ENCODE measurements around the gene CLSTN2.

The CLSTN2 gene

DNA sequence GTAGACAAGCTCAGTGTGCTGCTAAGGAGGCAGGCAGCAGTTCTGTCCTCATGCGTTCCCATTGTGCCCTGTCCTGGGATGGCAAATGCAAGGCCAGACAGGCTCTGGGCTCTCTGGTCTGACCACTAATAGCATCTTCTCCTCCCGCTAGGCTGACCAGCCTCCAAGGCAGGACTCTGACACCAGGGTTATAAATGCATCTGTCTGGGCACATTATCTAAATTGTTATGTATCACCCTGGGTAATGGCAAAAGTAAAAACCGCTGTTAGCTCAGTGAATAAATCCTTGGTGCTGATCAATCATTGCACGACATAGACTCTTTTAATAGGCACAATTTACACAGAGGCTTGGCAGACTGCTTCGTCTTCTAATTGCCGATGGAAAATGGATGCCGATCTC, 85.6 kb downstream of the CLSTN2 start:
- no peaks in the 10 kb centered on the region for H3K36me3 ChIP-seq (replicated peaks; ENCODE audit: insufficient read depth, low read length)
- no peaks in the 10 kb centered on the region for H4K20me1 ChIP-seq (ENCODE audit: insufficient read depth, low read length)
- no peak overlapping the region for H3K4me2 ChIP-seq (ENCODE audit: low read depth, low read length)
- no peak overlapping the region for H2AFZ ChIP-seq (ENCODE audit: low read length)
- H3K79me2 ChIP-seq (ENCODE audit: low read length) = no peaks in the 10 kb centered on the region
- TF ChIP-seq EZH2 (optimal IDR thresholded peaks at IDR 0.05; ENCODE audit: low read depth, low read length) (no peak), EZH2phosphoT487 (IDR thresholded peaks at IDR 0.05; ENCODE audit: low read length) (no peak)
- TF ChIP-seq, protein P1, sequence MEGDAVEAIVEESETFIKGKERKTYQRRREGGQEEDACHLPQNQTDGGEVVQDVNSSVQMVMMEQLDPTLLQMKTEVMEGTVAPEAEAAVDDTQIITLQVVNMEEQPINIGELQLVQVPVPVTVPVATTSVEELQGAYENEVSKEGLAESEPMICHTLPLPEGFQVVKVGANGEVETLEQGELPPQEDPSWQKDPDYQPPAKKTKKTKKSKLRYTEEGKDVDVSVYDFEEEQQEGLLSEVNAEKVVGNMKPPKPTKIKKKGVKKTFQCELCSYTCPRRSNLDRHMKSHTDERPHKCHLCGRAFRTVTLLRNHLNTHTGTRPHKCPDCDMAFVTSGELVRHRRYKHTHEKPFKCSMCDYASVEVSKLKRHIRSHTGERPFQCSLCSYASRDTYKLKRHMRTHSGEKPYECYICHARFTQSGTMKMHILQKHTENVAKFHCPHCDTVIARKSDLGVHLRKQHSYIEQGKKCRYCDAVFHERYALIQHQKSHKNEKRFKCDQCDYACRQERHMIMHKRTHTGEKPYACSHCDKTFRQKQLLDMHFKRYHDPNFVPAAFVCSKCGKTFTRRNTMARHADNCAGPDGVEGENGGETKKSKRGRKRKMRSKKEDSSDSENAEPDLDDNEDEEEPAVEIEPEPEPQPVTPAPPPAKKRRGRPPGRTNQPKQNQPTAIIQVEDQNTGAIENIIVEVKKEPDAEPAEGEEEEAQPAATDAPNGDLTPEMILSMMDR (IDR thresholded peaks at IDR 0.05; ENCODE audit: low read length) = no peak
- H3F3A ChIP-seq (ENCODE audit: insufficient read depth, low read length) = no peaks in the 10 kb centered on the region
- no peak overlapping the region for H3K27ac ChIP-seq (ENCODE audit: low read length)
- no peak for DNase-seq
- H3K27me3 ChIP-seq (replicated peaks; ENCODE audit: insufficient read depth, low read length) = no peaks in the 10 kb centered on the region
- no peaks in the 10 kb centered on the region for H3K4me1 ChIP-seq (ENCODE audit: low read length)
- no peak overlapping the region for H3K9ac ChIP-seq (ENCODE audit: low read length)
- no peak overlapping the region for H3K4me3 ChIP-seq (ENCODE audit: low read length)
- H3K9me2 ChIP-seq (replicated peaks; ENCODE audit: insufficient read depth, low read length) = no peaks in the 10 kb centered on the region
- no peaks in the 10 kb centered on the region for H3K9me3 ChIP-seq (replicated peaks; ENCODE audit: insufficient read depth, low read length)

DNA sequence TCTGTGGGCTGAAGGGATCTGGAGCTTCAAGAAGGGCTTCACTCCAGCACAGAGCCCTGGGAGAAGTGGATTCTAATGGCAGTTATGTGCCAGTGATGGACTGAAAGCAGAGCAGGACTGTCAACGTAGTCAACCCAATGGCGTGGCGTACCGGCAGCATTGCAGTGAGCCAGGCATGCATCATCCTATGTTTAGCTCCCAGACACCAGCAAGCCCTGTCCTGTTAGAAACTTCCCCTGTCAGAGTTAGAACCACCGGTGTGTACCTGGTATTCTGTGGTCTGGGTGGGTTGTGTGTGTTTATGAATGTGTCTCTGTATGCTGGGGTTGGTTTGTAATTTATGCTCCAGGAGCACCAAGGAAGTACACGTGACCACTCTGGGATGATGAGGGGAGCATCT, 86.3 kb downstream of the CLSTN2 start:
- H3K27me3 ChIP-seq (replicated peaks; ENCODE audit: insufficient read depth, low read length) = no peaks in the 10 kb centered on the region
- H3F3A ChIP-seq (ENCODE audit: insufficient read depth, low read length) = no peaks in the 10 kb centered on the region
- no peak overlapping the region for H2AFZ ChIP-seq (ENCODE audit: low read length)
- H3K9ac ChIP-seq (ENCODE audit: low read length) = no peak overlapping the region
- H3K4me3 ChIP-seq (ENCODE audit: low read length) = no peak overlapping the region
- H3K9me2 ChIP-seq (replicated peaks; ENCODE audit: insufficient read depth, low read length) = no peaks in the 10 kb centered on the region
- TF ChIP-seq EZH2 (optimal IDR thresholded peaks at IDR 0.05; ENCODE audit: low read depth, low read length) (no peak), EZH2phosphoT487 (IDR thresholded peaks at IDR 0.05; ENCODE audit: low read length) (no peak)
- TF ChIP-seq, protein P1 (IDR thresholded peaks at IDR 0.05; ENCODE audit: low read length) = no peak
- no peak overlapping the region for H3K4me2 ChIP-seq (ENCODE audit: low read depth, low read length)
- no peaks in the 10 kb centered on the region for H3K4me1 ChIP-seq (ENCODE audit: low read length)
- no peaks in the 10 kb centered on the region for H3K9me3 ChIP-seq (replicated peaks; ENCODE audit: insufficient read depth, low read length)
- H3K79me2 ChIP-seq (ENCODE audit: low read length) = no peaks in the 10 kb centered on the region
- DNase-seq = no peak
- H3K27ac ChIP-seq (ENCODE audit: low read length) = no peak overlapping the region
- no peaks in the 10 kb centered on the region for H4K20me1 ChIP-seq (ENCODE audit: insufficient read depth, low read length)
- H3K36me3 ChIP-seq (replicated peaks; ENCODE audit: insufficient read depth, low read length) = no peaks in the 10 kb centered on the region

DNA sequence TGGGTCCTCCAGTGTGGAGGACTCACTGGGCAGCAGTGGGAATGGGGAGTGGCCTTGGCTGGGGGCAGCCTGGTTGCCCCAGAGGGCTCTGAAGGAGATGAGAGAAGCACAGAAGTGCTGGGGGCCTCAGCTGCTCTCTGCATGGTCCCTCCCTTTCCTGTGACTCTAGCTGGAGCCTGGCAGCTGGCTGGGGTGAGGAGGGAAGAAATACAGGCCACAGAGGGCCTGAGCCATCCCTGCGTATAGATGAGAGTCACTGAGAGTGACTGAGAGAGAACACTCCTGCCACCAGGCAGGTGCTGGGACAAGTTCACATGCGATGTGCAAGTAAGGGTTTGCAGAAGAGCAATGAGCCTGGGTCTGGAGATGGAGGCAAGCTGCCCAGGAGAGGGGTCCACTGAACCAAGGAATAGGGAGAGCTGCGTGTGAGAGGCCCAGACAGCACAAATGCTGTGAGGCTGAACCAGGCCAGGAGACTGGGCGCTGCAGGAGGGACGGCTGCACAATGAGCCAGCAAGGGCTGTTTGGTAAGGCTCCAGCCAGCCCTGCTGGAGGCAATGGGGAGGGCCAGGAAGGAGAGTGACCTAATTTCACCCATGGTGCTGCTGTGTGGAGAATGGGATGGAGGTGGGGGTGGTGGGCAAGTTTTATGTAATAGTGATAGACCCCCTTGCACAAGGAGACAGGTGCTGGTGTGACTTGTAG, 87.2 kb downstream of the CLSTN2 start:
- Histone ChIP-seq H3F3A (ENCODE audit: insufficient read depth, low read length) (no peaks in the 10 kb centered on the region), H3K4me2 (ENCODE audit: low read depth, low read length) (no peak overlapping the region), H3K9ac (ENCODE audit: low read length) (no peak overlapping the region), H3K9me3 (replicated peaks; ENCODE audit: insufficient read depth, low read length) (no peaks in the 10 kb centered on the region), H3K4me3 (ENCODE audit: low read length) (no peak overlapping the region), H3K4me1 (ENCODE audit: low read length) (no peaks in the 10 kb centered on the region), H3K79me2 (ENCODE audit: low read length) (no peaks in the 10 kb centered on the region), H3K27me3 (replicated peaks; ENCODE audit: insufficient read depth, low read length) (no peaks in the 10 kb centered on the region), H2AFZ (ENCODE audit: low read length) (no peak overlapping the region), H3K9me2 (replicated peaks; ENCODE audit: insufficient read depth, low read length) (no peaks in the 10 kb centered on the region), H4K20me1 (ENCODE audit: insufficient read depth, low read length) (no peaks in the 10 kb centered on the region), H3K27ac (ENCODE audit: low read length) (no peak overlapping the region), H3K36me3 (replicated peaks; ENCODE audit: insufficient read depth, low read length) (no peaks in the 10 kb centered on the region)
- TF ChIP-seq, protein P1 (IDR thresholded peaks at IDR 0.05; ENCODE audit: low read length) = no peak
- TF ChIP-seq EZH2phosphoT487 (IDR thresholded peaks at IDR 0.05; ENCODE audit: low read length) = no peak
- no peak for TF ChIP-seq EZH2 (optimal IDR thresholded peaks at IDR 0.05; ENCODE audit: low read depth, low read length)
- no peak for DNase-seq

Data from MM.1S (cell line).